Thymus (tissue), 11 donors: ENCODE measurements around the gene MAP3K9. TPM values are rescaled to one million over a fixed set of nuclear protein-coding genes. Genes with fewer than 3 reads are reported as not detected.

Source experiments
- DNase-seq, 9 donors: peaks; one replicate each; pipeline ENCODE4 v3.0.0-alpha.2; 2013; ENCODE audit warnings: low spot score in 9 of 9, low read depth in 6 of 9, missing footprints in 1 of 9
- H3K27ac ChIP-seq, 2 donors: one replicate each; pipeline ENCODE4 v1.5.1; 2013; ENCODE audit warnings: control low read depth in 1 of 2, low read depth in 1 of 2, low read length in 1 of 2, mild to moderate bottlenecking in 1 of 2, moderate library complexity in 1 of 2
- H3K27me3 ChIP-seq, 2 donors: one replicate each; pipeline ENCODE4 v1.5.1; 2013; ENCODE audit warnings: low read length in 1 of 2; ENCODE audit not compliant: control insufficient read depth in 2 of 2, insufficient read depth in 1 of 2
- H3K36me3 ChIP-seq, 2 donors: one replicate each; pipeline ENCODE4 v1.5.1; 2013; ENCODE audit warnings: low read length in 1 of 2, mild to moderate bottlenecking in 1 of 2, moderate library complexity in 1 of 2; ENCODE audit not compliant: control insufficient read depth in 2 of 2, insufficient read depth in 2 of 2
- H3K4me1 ChIP-seq, 2 donors: one replicate each; pipeline ENCODE4 v1.5.1; 2013; ENCODE audit warnings: low read length in 2 of 2; ENCODE audit not compliant: control insufficient read depth in 2 of 2, insufficient read depth in 2 of 2
- H3K4me3 ChIP-seq, 2 donors: one replicate each; pipeline ENCODE4 v1.5.1; 2013; ENCODE audit warnings: low read length in 2 of 2, control low read depth in 1 of 2, mild to moderate bottlenecking in 1 of 2
- H3K9me3 ChIP-seq, 2 donors: one replicate each; pipeline ENCODE4 v1.5.1; 2013; ENCODE audit warnings: low read length in 1 of 2, mild to moderate bottlenecking in 1 of 2; ENCODE audit not compliant: control insufficient read depth in 2 of 2, insufficient read depth in 1 of 2
- WGBS: extraction: QIAGEN DNeasy Blood & Tissue Kit; methylation state at CpG from one replicate; pipeline ENCODE4 v1.1.7; 2013; 5-methylcytosine and 5-hydroxymethylcytosine counted together
- polyA plus RNA-seq: library from polyadenylated mRNA; stranded (reverse); fragments of 200-250 nt; gene quantifications from one replicate; pipeline ENCODE4 v1.2.3, GENCODE V29; 2013
- total RNA-seq: library from RNA; stranded (reverse); fragments of 120-200 nt; gene quantifications from one replicate; pipeline ENCODE4 v1.2.4, GENCODE V29; 2013
- donor health status: healthy.

The MAP3K9 gene
- total and polyA plus RNA-seq, 2 donors, result 0.47 to 0.75 TPM

DNA sequence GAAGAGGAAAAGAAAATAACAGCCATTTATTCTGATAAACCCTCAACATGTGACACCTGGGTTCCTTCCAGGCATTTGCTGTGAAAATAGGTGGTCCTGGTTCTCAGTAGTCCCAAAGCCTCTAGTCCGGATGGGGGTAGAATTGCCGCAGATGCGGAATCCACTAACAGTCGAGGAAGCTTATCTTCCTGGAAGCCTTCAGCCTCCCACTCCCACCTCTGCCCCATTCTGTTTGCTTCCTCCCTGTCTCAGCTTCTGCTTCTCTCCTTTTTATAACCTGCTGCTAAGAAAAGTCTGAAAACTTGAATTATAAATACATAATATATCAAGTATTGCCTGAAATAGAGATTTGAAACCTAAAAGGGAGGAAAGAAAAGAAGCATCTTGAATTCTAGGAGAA lies 14.0 kb upstream of the MAP3K9 start:
- no peak overlapping the region for H3K4me3 ChIP-seq
- H3K27me3 ChIP-seq, result peaks cover 32 to 46% of the 10 kb centered on the region in 2 donors
- H3K27ac ChIP-seq, result no peak overlapping the region
- peaks cover 0 to 4% of the 10 kb centered on the region in 2 donors for H3K9me3 ChIP-seq
- 71% methylated on average over 4 of the region's 4 CpGs for WGBS
- no peak for DNase-seq
- peaks cover 3 to 5% of the 10 kb centered on the region in 2 donors for H3K4me1 ChIP-seq
- H3K36me3 ChIP-seq, result no peaks in the 10 kb centered on the region

DNA sequence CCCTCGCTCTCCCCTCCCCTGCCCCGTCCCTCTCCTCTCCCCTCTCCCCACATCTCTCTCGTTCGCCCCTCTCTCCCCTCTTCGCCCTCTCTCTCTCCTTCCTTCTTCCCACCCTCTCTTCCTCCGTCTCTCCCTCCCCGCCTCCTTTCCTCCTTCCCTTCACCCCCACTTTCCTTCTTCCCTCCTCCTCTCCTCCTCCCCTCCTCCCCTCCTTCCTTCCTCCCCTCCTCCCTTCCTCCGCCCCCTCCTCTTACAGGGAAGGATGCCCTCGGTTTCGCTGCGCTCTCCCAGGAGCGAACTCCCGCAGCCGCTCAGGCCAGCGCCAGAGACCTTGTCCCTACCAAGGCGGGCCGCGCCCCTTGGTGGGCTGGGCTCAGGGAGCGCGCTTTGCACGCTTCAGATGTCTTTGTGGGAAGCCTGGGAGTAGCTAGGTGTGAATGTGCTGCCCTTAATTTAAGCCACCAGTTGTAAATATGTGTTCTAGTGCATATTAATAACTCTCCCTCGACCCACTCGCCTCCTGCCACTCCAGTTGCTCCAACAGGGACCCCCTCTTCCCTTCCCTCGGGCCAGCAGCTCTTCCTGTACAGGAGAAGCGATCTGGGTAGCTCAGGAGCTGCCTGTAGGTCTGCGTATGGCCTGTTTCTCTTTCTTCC lies 13.3 kb upstream of the MAP3K9 start:
- peak in 3 of 9 donors; percentile 13 to 18 (median 16) for DNase-seq
- WGBS, result 13% methylated on average over 26 of the region's 26 CpGs
- no peak overlapping the region for H3K27ac ChIP-seq

DNA sequence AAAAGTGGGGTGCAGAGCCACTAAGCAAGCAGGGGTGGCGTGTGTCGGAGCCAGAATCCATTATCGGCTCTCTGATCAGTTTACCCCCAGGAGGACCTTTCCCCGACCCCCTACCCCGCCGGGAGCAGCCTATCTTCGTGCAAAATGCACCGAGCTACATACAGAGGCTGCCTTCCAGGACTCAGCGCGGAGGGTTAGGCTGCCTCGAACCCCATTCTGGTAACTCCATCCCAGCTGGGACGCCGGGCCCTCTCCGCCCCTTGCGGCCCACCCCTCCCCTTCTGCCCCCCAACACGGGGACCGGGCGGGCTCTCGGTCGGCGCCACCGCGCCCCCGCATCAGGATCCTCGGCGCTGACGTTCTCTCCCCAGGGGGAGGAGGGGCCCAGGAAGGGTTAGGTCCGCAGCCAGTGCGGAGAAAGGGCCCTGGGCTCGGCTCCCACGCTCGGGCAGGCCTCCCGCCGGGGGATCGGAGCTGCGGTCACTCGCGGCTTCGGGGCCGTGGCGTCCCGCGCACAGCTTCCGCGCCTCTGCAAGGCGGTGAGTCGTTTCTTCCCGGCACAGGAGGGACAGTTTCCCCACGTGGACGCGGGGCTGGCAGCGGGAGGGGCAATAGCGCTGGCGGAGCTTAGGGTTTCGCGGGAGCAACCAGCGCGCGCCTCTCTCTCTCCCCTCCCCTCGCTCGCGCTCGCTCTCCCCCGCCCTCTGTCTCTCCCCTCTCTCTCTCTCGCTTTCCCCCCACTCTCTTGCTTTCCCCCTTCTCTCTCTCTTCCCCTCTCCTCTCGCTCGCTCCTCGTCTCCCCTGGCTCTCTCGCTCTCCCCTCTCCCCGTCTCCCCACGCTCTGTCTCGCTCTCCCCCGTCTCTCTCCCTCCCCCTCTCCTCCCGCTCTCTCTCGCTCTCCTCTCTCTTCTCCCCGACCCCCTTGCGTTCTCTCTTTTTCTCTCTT lies 12.5 kb upstream of the MAP3K9 start:
- DNase-seq, result peak in 3 of 9 donors; percentile 23 to 51 (median 49)
- Histone ChIP-seq H3K4me1 (peaks cover 3 to 10% of the 10 kb centered on the region in 2 donors), H3K27ac (no peak overlapping the region), H3K36me3 (no peaks in the 10 kb centered on the region), H3K4me3 (peak overlapping the region; percentile 51 to 61), H3K9me3 (peaks cover 0 to 4% of the 10 kb centered on the region in 2 donors), H3K27me3 (peaks cover 32 to 46% of the 10 kb centered on the region in 2 donors)
- 2% methylated on average over 76 of the region's 77 CpGs for WGBS

More for the DNA sequence above, 13.3 kb upstream of the MAP3K9 start:
- H3K4me1 ChIP-seq, result peaks cover 3 to 5% of the 10 kb centered on the region in 2 donors
- peaks cover 32 to 46% of the 10 kb centered on the region in 2 donors for H3K27me3 ChIP-seq
- H3K36me3 ChIP-seq, result no peaks in the 10 kb centered on the region
- peak overlapping the region; percentile 51 to 61 for H3K4me3 ChIP-seq
- peaks cover 0 to 4% of the 10 kb centered on the region in 2 donors for H3K9me3 ChIP-seq

DNA sequence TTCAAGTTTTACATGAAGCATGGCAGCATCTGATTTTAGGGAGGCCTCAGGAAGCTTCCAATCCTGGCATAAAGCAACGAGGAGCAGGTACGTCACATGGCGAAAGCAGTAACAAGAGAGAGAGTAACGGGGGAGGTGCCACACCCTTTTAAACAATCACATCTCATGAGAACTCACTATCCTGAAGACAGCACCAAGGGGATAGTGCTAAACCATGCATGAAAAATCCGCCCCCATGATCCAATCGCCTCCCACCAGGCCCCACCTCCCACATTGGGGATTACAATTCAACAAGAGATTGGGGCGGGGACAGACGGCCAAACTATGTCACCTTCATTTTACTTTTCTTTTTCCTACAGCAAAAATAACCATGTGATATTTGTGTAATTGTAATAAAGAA lies 7.2 kb upstream of the MAP3K9 start:
- no peak for DNase-seq
- Histone ChIP-seq H3K36me3 (no peaks in the 10 kb centered on the region), H3K27me3 (peaks cover 17 to 19% of the 10 kb centered on the region in 2 donors), H3K4me1 (peaks cover 0 to 5% of the 10 kb centered on the region in 2 donors), H3K9me3 (no peaks in the 10 kb centered on the region), H3K4me3 (no peak overlapping the region), H3K27ac (no peak overlapping the region)
- 97% methylated on average over 8 of the region's 8 CpGs for WGBS

DNA sequence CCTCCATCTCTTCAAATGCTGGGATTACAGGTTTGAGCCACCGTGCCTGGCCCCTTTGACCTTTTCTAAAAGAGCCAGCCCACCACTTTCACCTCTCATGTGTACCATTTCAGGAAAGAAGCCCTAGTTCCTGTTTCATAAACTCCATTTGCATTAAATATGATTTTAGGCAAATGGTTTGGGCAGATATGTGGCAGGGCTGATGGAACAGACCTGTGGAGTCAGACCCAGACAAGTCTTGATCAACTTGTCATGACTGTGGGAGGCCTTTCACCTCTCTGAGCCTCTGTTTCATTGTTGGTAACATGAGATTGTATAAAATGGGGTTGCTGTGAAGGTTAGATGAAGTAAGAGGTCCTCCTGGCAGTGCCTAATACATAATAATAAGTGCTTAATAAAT lies 5.2 kb upstream of the MAP3K9 start:
- H3K36me3 ChIP-seq, result no peaks in the 10 kb centered on the region
- 94% methylated on average over 1 of the region's 1 CpG for WGBS
- H3K27me3 ChIP-seq, result peaks cover under 1 to 6% of the 10 kb centered on the region in 2 donors
- no peak overlapping the region for H3K27ac ChIP-seq
- no peaks in the 10 kb centered on the region for H3K9me3 ChIP-seq
- no peak overlapping the region for H3K4me3 ChIP-seq
- no peak for DNase-seq
- H3K4me1 ChIP-seq, result peaks cover 0 to 14% of the 10 kb centered on the region in 2 donors

DNA sequence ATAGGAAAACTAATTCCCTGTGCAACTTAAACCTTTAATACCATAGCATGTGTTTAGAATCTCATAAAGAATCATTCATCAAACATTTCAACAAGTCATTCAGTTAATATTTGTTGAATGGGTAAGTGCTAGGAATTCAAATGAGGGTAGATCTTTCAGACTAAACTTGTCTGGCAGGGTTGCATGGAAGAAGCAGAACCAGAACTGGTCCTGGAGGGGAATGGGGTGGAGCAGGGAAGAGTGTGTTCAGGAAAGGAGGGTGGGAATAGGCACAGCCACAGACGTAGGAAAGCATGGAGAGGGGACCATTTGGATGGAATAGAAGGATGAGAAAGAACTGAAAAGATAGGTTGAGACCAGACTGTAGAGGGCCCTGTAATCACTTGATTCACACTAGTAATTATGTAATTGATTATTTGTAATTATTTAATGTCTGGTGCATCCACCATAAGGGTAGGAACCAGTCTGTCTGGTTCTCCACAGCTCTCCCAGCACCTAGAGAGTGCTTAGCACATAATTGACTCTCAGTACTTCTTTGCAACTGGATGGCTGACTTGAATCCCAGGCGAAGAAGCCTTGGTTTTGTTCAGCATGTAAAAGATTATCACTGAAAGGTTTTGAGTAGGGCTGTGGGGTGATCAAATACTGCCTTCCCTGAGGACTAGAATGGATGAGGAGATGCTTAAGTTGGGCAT lies 3.0 kb upstream of the MAP3K9 start:
- peaks cover 6 to 19% of the 10 kb centered on the region in 2 donors for H3K27me3 ChIP-seq
- DNase-seq, result no peak
- H3K4me3 ChIP-seq, result no peak overlapping the region
- no peaks in the 10 kb centered on the region for H3K36me3 ChIP-seq
- H3K4me1 ChIP-seq, result peaks cover 0 to 21% of the 10 kb centered on the region in 2 donors
- no peaks in the 10 kb centered on the region for H3K9me3 ChIP-seq
- H3K27ac ChIP-seq, result no peak overlapping the region
- 93% methylated on average over 2 of the region's 2 CpGs for WGBS

DNA sequence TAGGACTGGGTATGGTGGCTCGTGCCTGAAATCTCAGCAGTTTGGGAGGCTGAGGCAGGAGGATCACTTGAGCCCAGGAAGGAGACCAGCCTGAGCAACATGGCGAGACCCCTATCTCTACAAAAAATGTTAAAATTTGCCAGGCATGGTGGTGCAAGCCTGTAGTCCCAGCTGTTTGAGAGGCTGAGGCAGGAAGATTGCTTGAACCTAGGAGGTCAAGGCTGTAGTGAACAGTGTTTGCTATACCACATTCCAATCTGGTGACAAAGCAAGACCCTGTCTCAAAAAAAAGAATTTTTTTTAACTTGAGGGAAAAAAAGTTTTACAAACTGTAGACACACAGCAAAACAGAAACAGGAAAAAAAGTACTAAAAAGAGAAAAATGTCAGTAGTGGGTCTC lies 2.3 kb upstream of the MAP3K9 start:
- Histone ChIP-seq H3K4me1 (peaks cover 0 to 20% of the 10 kb centered on the region in 2 donors), H3K4me3 (no peak overlapping the region), H3K27me3 (peaks cover 6 to 26% of the 10 kb centered on the region in 2 donors), H3K9me3 (no peaks in the 10 kb centered on the region), H3K27ac (no peak overlapping the region), H3K36me3 (no peaks in the 10 kb centered on the region)
- DNase-seq, result no peak
- WGBS, result 99% methylated on average over 2 of the region's 2 CpGs

DNA sequence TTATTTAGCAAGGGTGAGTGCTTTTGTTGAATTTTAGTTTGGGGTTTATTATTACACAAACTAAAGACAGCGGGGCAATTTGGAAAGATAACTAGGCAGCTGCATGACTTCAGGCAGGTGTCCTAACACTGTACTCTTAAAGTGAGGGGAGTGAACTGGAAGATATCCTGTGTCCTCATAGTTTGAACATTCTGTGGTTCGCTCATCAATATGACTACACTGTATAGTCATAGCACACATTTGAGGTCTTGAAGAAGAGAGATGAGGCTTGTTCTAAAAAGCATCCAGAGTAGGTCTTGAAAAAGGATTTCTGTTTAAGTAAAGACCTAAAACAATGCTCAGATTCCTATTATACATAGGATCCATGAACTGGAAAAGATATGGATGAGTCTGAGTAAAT lies 1.7 kb upstream of the MAP3K9 start:
- no peak overlapping the region for H3K27ac ChIP-seq
- peaks cover 6 to 26% of the 10 kb centered on the region in 2 donors for H3K27me3 ChIP-seq
- WGBS, result 98% methylated on average over 2 of the region's 2 CpGs
- no peaks in the 10 kb centered on the region for H3K36me3 ChIP-seq
- no peaks in the 10 kb centered on the region for H3K9me3 ChIP-seq
- no peak overlapping the region for H3K4me3 ChIP-seq
- no peak for DNase-seq
- H3K4me1 ChIP-seq, result peaks cover 0 to 20% of the 10 kb centered on the region in 2 donors
